OCI-M2 (cell line): Measurements from ENCODE around the gene RCE1.
A peak's percentile ranks its signal among the peaks of the same experiment; 100 is the strongest.

ENCODE experiments used
- DNase-seq: peaks from one replicate; lab custom pipeline; 2025; ENCODE audit not compliant: unreplicated experiment; lab: John Stamatoyannopoulos, UW

Gene RCE1

DNA sequence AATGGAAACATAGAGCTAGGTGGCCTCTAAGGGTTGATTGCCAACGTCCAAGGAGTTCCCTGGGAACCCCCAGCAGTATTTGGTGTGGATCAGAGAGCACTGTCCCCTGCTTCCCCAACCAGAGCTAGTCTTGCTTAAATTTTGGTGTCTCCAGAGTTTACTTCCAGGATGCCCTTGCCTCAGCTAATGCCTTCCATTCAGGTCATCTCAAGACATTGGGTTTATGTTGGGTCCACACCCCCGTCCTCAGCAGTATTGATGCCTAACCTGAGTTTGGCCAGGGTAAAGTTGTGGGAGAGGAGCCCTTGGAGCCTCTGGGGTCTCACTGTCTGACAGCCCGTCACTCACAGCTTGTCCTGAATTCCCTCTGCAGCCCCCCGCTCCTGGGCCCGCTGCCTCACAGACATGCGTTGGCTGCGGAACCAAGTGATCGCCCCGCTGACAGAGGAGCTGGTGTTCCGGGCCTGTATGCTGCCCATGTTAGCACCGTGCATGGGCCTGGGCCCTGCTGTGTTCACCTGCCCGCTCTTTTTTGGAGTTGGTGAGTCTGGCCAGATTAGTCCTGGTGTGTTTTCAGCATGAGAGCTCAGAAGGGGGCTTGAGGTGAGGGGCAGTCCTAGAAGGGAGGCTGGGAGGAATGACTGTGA is 1.4 kb downstream of the RCE1 start:
- no peak for DNase-seq

DNA sequence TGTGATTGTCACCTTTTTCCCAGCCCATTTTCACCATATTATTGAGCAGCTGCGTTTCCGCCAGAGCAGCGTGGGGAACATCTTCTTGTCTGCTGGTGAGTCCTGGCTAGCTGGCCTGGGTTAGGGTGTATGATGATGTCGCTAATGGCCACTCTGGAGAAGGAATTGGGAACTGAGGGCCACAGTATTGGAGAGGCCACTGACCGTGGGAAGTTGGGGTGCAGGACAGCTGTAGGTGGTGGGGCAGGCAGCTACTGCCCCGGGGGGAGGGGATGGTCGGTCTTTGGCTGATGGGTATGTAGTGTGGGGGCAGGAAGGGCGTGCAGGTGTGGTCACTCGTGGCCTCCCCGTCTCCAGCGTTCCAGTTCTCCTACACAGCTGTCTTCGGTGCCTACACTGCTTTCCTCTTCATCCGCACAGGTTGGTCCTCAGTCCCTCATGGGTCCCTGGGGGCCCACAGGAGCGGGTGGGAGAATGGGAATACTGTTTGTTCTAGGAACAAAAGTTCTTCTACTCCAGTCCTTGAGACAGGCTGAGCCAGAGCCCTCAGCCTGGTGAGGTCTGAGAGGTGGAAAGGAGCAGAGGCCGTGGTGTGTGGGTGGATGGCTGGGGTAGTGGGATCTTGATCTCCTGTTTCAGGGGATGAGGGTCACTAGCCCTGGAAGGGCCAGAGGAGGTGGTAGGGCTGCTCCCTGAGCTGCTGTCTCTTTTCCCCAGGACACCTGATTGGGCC is 2.1 kb downstream of the RCE1 start:
- DNase-seq: no peak

DNA sequence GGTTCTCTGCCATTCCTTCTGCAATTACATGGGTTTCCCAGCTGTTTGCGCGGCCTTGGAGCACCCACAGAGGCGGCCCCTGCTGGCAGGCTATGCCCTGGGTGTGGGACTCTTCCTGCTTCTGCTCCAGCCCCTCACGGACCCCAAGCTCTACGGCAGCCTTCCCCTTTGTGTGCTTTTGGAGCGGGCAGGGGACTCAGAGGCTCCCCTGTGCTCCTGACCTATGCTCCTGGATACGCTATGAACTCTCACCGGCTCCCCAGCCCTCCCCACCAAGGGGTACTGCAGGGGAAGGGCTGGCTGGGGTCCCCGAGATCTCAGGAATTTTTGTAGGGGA is 2.6 kb downstream of the RCE1 start:
- DNase-seq: no peak

- DNase-seq: no peak
Measured at GRCh38 chr11:66846671-66847091, 3.4 kb downstream of the RCE1 start.

DNA sequence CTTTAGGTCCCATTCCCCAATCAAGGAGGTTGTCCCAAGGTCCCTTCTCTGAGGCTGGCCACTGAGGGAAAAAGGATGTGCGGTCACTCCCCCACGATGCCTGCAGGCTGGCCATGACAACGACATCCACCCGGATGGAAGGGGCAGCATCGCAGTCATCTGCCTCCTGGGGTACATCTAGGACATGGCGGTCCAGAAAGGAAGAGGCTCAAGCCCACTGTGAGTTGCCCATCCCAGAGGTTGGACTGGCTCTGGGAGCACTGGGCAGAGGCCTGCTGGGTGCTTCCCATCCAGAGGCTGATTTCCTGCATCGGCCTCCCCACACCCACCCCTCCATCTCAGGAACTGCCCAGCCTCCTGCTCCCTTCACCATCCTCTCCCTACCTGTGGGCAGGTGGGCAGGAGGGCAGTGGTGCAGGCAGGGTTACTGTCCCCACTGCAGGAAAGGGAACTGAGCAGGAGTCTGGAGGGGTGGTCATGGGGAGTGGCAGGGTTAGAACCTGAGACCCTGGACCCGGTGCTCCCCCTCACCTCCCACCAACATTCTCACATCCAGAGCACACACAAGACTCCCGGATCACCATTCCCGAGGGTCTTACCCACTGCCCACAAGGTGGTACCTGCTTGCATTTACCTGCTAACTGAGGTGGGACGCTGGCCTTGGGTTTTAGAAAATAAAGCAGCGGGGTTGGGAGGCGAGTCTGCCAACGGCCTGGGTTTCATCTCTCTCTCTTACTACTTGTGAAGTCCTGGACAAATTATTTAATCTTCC is 4.4 kb downstream of the RCE1 start:
- no peak for DNase-seq

- no peak for DNase-seq
Measured at GRCh38 chr11:66848671-66849500, 5.6 kb downstream of the RCE1 start.

GRCh38 chr11:66849501-66850234 is 6.4 kb downstream of the RCE1 start:
- DNase-seq: no peak

DNA sequence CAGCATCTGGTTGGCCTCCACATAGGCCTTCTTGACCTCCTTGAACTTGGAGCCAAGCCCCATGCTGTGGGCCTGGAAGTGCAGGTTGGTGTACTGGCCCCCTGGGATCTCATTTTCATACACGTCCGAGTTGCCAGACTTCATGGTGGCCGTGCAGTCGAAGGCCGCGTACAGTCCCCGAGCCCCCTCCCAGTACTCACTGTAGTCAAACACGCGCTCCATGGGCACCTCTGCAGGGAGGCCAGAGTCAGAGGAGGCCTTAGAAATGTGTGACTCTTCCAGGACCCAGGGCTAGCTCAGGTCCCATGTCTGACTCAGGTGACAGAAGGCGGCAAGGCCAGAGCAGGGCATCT is 7.0 kb downstream of the RCE1 start:
- no peak for DNase-seq

- DNase-seq: no peak
Measured at GRCh38 chr11:66850588-66851238, 7.5 kb downstream of the RCE1 start.

- no peak for DNase-seq
Measured at GRCh38 chr11:66851239-66851596, 8.0 kb downstream of the RCE1 start.

GRCh38 chr11:66851698-66852465 is 8.6 kb downstream of the RCE1 start:
- DNase-seq: no peak

DNA sequence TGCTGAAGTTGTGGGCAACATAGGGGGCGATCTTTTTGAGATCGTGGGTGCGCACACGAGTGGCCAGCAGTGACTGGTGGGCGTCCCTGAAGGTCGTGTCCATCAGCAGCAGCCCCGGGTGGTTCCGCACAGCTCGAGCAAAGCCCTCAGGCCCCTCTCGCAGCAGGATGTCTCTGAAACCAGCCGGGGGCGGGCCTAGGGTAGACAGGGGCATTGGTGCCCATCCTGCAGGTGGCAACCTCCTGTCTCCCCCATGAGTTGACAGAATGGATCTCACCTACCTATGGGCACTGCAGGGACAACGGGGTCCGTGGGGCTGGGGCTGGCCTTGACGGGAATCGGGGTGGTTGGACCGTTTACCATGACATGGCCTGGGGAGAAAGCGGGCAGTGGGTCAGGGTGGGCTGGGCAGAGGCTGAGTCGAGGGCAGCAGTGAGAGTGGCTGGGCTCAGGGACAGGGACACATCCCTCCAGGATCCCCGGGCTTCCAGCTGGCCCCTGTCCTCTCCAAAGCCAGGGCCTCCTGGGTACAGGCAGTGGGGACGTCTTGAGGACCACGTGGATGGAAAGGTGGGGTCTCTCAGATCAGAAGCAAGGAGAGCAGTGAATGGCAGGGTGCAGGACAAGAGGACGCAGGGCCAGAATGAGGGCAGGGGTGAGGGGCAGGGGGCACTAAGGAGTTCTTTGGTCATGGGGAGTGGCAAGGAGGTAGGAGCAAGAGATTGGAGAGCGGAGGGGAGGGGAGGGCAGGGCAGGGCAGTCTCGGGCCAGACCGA is 9.4 kb downstream of the RCE1 start:
- no peak for DNase-seq

- no peak for DNase-seq
Measured at GRCh38 chr11:66853242-66854229, 10.3 kb downstream of the RCE1 start.

- DNase-seq: no peak
Measured at GRCh38 chr11:66854231-66854661, 11.0 kb downstream of the RCE1 start.

DNA sequence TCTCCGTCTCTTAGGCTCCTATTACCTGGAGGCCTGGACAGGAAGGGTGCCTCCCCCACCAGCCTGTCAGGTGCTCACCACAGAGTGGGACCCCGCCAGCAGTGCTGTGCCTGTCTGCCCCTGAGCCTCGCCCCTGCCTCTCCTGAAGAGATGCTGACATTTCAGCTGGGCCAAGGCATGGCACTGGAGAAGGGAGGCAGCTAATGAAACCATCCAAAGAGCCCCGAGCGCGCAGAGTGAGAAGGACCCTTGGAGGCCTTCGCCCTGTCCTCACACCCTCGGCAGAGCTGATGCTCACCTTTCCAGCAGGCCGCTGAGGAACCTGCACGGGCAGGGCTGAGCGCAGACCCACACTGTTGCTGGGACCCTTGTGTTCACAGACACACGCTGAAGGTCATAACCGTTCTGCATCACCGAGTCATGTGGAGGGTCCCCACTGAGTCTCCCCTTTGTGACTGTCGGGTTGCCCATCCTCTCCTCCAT is 11.5 kb downstream of the RCE1 start:
- DNase-seq: no peak

DNA sequence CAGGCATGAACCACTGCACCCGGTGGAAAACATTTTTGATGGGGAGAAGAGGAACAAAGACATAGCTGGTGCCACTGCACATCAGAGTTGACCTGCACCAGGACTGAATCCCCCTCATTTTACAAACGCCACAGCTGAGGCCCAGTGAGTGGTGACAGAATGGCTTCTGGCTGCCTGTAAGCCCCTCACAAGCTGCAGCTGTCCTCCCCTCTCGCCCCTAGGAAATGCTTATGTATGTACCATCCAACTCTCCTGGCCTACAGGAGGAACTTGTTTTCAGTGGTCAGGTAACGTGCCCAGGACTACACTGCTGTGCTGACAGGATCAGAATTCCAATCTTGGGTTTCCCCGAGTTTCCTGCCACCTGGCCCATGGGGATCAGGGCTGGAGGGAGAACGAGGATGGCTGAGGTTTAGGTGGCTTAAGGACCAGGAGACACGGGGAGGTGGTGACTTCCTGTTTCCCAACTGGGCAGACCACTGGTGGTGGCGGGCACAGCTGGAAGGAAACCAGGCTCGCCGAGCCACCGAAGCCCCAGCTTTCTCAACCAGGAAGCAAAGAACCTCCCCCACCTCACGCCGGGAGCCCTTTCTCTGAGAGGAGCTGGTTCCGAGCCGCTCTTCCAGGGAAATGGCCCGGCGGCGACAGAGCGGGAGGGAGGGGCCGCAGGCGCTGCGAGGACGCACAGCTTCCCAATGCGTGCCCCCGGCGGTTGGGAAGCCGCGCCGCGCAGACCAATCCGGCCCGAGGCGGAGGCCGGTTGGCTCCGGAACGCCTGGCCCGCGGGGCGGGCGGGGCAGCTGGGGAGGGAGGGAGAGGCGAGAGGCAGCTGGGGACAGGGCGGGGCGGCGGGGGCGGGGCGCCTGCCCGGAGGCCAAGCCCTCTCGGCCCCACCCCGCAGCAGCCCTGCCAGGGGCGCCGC is 12.6 kb downstream of the RCE1 start:
- DNase-seq: peak; percentile 16
